PC-9 (cell line): ENCODE measurements around the gene GADD45G. TPM values are rescaled to one million over a fixed set of nuclear protein-coding genes. Genes with fewer than 3 reads are reported as not detected.

Experiments used
- BruUV-seq: library from RNA; stranded (reverse); fragments of 400-500 nt; replicated peaks from 2 replicates; lab custom pipeline; 2021; lab: Mats Ljungman, UMichigan
- CTCF ChIA-PET: fragments of 300-600 bp; sonication (Branson Sonifier 250); formaldehyde crosslinking; loops from one replicate; lab custom pipeline; 2022; ENCODE audit warnings: antibody characterized with exemption; lab: Charles Lee
- POLR2A ChIA-PET: fragments of 300-600 bp; sonication (Branson Sonifier 250); formaldehyde crosslinking; loops from one replicate; lab custom pipeline; 2022; ENCODE audit warnings: antibody characterized with exemption; ENCODE audit not compliant: unreplicated experiment; lab: Charles Lee
- DNase-seq, 2 experiments: peaks; one replicate each; pipeline versions ENCODE4 v3.0.0 to v3.0.0-alpha.2; 2015 to 2022; ENCODE audit warnings: mixed read lengths in 1 of 2
- H2AFZ ChIP-seq: fragments of 200-600 bp; sonication (generic); 2 replicates; pipeline ENCODE4 v1.8.1; 2017; ENCODE audit warnings: antibody characterized with exemption
- H3F3A ChIP-seq: fragments of 200-600 bp; sonication (generic); 2 replicates; pipeline ENCODE4 v1.8.1; 2017; ENCODE audit warnings: antibody characterized with exemption, mild to moderate bottlenecking, low read depth; ENCODE audit not compliant: insufficient read depth
- H3K27ac ChIP-seq: fragments of 200-600 bp; sonication (generic); 2 replicates; pipeline ENCODE4 v1.6.1; 2016; ENCODE audit warnings: mixed run types
- H3K27me3 ChIP-seq: fragments of 200-600 bp; sonication (generic); 2 replicates; pipeline ENCODE4 v1.6.1; 2016; ENCODE audit warnings: low read depth, mixed run types; ENCODE audit not compliant: insufficient read depth
- H3K36me3 ChIP-seq: fragments of 200-600 bp; sonication (generic); 2 replicates; pipeline ENCODE4 v1.6.1; 2016; ENCODE audit warnings: low read depth, mixed run types
- H3K4me1 ChIP-seq: fragments of 200-600 bp; sonication (generic); replicated peaks from 2 replicates; pipeline ENCODE4 v1.6.1; 2016; ENCODE audit warnings: mixed run types; ENCODE audit not compliant: insufficient read depth
- H3K4me2 ChIP-seq: fragments of 200-600 bp; sonication (generic); 2 replicates; pipeline ENCODE4 v1.6.1; 2017; ENCODE audit warnings: mixed run types
- H3K4me3 ChIP-seq: fragments of 200-600 bp; sonication (generic); 2 replicates; pipeline ENCODE4 v1.6.1; 2016; ENCODE audit warnings: mixed run types
- H3K79me2 ChIP-seq: fragments of 200-600 bp; sonication (generic); 2 replicates; pipeline ENCODE4 v1.6.1; 2017; ENCODE audit warnings: low read depth, mixed run types
- H3K9me2 ChIP-seq: fragments of 200-600 bp; sonication (generic); 2 replicates; pipeline ENCODE4 v1.8.1; 2017; ENCODE audit warnings: mild to moderate bottlenecking; ENCODE audit not compliant: insufficient read depth
- H3K9me3 ChIP-seq: fragments of 200-600 bp; sonication (generic); 2 replicates; pipeline ENCODE4 v1.8.1; 2016; ENCODE audit warnings: low read depth; ENCODE audit not compliant: insufficient read depth
- H4K20me1 ChIP-seq: fragments of 200-600 bp; sonication (generic); 2 replicates; pipeline ENCODE4 v1.8.1; 2017; ENCODE audit not compliant: insufficient read depth
- EZH2 ChIP-seq: fragments of 200-600 bp; sonication (generic); IDR thresholded peaks from 2 replicates; pipeline ENCODE4 v1.8.0; 2017; ENCODE audit warnings: antibody characterized with exemption, low read depth
- intact Hi-C: fragments of 100-400 bp; cut with micrococcal nuclease; formaldehyde crosslinking; loops from one replicate; pipeline ENCODE4 v1.10.0; 2022; ENCODE audit not compliant: unreplicated experiment
- total RNA-seq: library from RNA; stranded (reverse); gene quantifications from 2 replicates; pipeline ENCODE4 v1.2.3, GENCODE V29; 2021
- TF ChIP-seq, protein P1 (sequence below): fragments of 200-600 bp; sonication (generic); conservative IDR thresholded peaks from 2 replicates; pipeline ENCODE4 v1.6.1; 2017; ENCODE audit warnings: mixed run types, antibody characterized with exemption, mild to moderate bottlenecking, moderate library complexity

Gene GADD45G
- total RNA-seq, 1 experiment from 2014 or later = 2.4 TPM

DNA sequence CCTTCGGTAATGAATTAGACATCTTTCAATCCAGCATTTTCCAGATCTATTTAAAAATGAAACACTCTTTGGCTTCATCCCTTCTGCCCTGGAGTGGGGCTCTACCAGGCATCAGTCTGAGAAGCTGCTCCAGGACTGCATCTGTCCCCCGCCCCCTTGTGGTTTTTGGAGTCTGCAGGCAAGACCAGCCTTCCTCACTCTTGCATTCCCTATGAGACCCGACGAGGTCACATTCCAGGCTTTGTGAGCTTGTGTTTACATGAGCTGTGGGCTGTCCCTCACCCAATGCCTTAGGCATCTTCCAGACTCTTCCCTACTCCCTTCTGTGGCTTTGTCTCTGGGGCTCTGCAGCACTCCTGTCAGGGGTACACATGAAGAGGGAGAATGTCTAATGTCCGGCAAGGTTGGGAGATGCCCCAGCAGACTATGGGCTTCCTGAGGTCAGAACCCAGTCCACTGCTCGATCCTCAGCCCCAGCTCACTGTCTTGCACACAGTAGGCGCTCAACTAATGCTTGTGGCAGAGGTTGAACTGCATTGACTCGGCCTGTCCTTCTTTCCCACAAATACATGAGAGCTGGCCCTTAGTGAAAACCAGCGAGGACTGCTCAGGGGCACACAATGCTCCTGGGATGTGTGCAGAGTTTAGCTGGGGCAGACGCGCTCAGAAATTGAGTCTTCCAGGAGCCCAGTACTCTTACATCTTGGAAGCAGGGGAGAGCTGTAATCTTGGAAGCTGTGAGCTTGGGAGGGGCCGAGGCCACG, 11.7 kb upstream of the GADD45G start:
- Histone ChIP-seq H3K27me3 (peaks cover 90% of the 10 kb centered on the region), H3K9me2 (no peaks in the 10 kb centered on the region), H3K9me3 (no peaks in the 10 kb centered on the region), H3K27ac (no peak overlapping the region), H3K79me2 (no peaks in the 10 kb centered on the region), H3K4me3 (no peak overlapping the region), H3K36me3 (no peaks in the 10 kb centered on the region), H2AFZ (no peak overlapping the region), H3F3A (no peaks in the 10 kb centered on the region), H4K20me1 (no peaks in the 10 kb centered on the region), H3K4me2 (no peak overlapping the region), H3K4me1 (no peaks in the 10 kb centered on the region)
- POLR2A ChIA-PET = no interaction called here
- DNase-seq = peak; percentile 37 to 49
- TF ChIP-seq, protein P1, sequence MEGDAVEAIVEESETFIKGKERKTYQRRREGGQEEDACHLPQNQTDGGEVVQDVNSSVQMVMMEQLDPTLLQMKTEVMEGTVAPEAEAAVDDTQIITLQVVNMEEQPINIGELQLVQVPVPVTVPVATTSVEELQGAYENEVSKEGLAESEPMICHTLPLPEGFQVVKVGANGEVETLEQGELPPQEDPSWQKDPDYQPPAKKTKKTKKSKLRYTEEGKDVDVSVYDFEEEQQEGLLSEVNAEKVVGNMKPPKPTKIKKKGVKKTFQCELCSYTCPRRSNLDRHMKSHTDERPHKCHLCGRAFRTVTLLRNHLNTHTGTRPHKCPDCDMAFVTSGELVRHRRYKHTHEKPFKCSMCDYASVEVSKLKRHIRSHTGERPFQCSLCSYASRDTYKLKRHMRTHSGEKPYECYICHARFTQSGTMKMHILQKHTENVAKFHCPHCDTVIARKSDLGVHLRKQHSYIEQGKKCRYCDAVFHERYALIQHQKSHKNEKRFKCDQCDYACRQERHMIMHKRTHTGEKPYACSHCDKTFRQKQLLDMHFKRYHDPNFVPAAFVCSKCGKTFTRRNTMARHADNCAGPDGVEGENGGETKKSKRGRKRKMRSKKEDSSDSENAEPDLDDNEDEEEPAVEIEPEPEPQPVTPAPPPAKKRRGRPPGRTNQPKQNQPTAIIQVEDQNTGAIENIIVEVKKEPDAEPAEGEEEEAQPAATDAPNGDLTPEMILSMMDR = no peak; the same call in 1 of the 2 replicates
- no peak for TF ChIP-seq EZH2
- no TSS peak for BruUV-seq
- intact Hi-C loops = no loop called here
- CTCF ChIA-PET = interaction anchor here (0.6 to 1.4 kb wide), 3 partner anchors 10 to 512 kb away, joined by 3 to 5 read pairs (median 5); no protein-coding TSS in a partner anchor

DNA sequence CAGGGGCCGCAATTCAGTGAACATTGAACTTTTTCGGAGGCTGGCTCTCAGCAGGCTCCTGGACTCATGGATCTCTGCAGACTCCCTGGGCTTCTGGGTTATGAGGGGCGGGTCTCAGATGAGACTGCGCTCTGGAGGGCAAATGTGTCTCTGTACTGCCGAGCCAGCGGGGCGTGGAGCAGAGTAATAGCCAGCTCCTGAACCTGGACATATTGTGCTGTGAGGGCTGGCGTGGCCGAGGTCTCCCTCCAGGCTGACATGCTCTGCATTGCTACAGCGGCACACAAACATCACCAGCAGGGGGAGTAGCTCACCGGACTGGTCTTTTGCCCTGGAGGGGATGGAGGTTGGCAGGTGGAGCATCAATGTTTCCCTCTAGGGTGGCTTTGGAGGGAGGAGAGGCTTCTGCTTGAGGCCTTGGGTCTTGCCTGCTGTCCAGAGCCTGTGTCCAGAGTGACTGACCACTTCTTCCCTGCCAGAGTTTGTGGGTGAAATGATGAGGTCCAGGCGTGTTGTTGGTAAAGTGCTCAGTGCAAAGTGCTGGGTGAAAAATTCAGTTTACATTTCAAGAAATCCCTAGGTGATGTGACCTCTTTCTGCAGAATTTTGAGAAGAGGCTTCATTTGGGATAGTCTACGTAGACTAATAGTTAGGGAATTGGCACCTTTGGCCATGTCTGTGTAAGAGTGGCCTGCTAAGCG, 10.9 kb upstream of the GADD45G start:
- Histone ChIP-seq H3K27me3 (peaks cover 93% of the 10 kb centered on the region), H3K4me2 (no peak overlapping the region), H3K9me2 (no peaks in the 10 kb centered on the region), H2AFZ (no peak overlapping the region), H3K27ac (no peak overlapping the region), H4K20me1 (no peaks in the 10 kb centered on the region), H3F3A (no peaks in the 10 kb centered on the region), H3K36me3 (no peaks in the 10 kb centered on the region), H3K79me2 (no peaks in the 10 kb centered on the region), H3K9me3 (no peaks in the 10 kb centered on the region), H3K4me1 (no peaks in the 10 kb centered on the region), H3K4me3 (no peak overlapping the region)
- TF ChIP-seq, protein P1 = peak; percentile 66
- TF ChIP-seq EZH2 = no peak
- intact Hi-C loops = no loop called here
- ChIA-PET CTCF (interaction anchor here (1.4 kb wide), 2 partner anchors 9 to 508 kb away, joined by 5 read pairs; no protein-coding TSS in a partner anchor), POLR2A (no interaction called here)
- BruUV-seq = no TSS peak
- DNase-seq = peak in 1 of 2 experiments; percentile 51

DNA sequence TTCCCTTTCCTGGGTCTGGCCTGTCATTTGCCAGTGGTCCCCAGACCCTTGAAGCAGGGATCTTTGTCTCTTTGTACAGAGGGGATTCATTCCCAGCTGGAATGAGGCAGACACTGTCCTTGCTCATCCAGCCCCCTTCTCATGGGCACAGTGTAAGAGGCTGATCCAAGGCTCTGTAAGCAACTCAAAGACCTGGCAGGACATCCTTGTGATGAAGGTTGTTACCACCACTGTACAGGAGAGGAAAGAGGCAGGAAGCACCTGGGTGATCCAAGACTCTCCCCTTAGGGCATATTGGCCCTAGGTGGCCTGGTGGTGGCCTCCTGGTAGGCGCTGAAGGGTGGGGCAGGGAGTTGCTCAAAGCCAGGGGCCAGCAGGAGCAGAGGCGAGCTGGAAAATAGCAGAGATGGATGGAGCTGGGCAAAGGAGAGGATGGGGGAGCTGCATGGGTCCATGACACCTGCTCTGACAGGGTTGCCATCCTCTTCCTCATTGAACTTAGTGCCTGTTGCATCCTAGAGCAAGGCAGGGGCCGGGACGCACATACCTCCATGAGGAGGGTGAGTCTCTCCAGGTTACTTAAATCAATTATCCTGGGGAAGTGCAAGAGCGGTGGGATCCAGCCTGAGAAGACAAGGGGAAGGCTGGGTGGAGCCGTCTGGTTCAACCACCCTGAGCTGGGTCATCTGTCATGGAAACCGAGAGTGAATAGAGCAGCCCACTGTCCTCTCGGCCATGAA, 9.8 kb upstream of the GADD45G start:
- Histone ChIP-seq H4K20me1 (no peaks in the 10 kb centered on the region), H3F3A (no peaks in the 10 kb centered on the region), H3K27ac (no peak overlapping the region), H3K9me3 (no peaks in the 10 kb centered on the region), H3K9me2 (no peaks in the 10 kb centered on the region), H3K4me1 (no peaks in the 10 kb centered on the region), H3K79me2 (no peaks in the 10 kb centered on the region), H2AFZ (no peak overlapping the region), H3K4me2 (no peak overlapping the region), H3K36me3 (no peaks in the 10 kb centered on the region), H3K27me3 (peaks cover 98% of the 10 kb centered on the region), H3K4me3 (no peak overlapping the region)
- DNase-seq = no peak
- ChIA-PET POLR2A (no interaction called here), CTCF (no interaction called here)
- intact Hi-C loops = loop anchor here (5.0 kb wide), 1 partner anchor 1643 kb away; no protein-coding TSS in a partner anchor
- BruUV-seq = no TSS peak
- TF ChIP-seq, protein P1 = no peak
- no peak for TF ChIP-seq EZH2
